Omental fat pad (tissue), 4 donors: Measurements from ENCODE around the gene MDN1. TPM values are rescaled to one million over a fixed set of nuclear protein-coding genes. Genes with fewer than 3 reads are reported as not detected.
A peak's percentile ranks its signal among the peaks of the same experiment; 100 is the strongest.

Source experiments
- ATAC-seq: fragments of 150-250 bp; one replicate; pipeline ENCODE4 v1.9.1; 2016; ENCODE audit warnings: mild to moderate bottlenecking, moderate library complexity; ENCODE audit not compliant: low FRiP score
- DNase-seq: peaks from one replicate; pipeline ENCODE4 v3.0.0-alpha.2; 2019; ENCODE audit warnings: low spot score
- total RNA-seq, 4 donors: library from RNA; depleted of rRNA; stranded (reverse); fragments of >200 nt; gene quantifications; one replicate each; pipeline ENCODE4 v1.1.0, GENCODE V29; 2016
- TF ChIP-seq, protein P1 (sequence below), 3 donors: fragments of 450-650 bp; IDR thresholded peaks; one replicate each; pipeline ENCODE4 v1.5.1; 2016 to 2017; ENCODE audit warnings: antibody characterized with exemption in 3 of 3, mild to moderate bottlenecking in 3 of 3, moderate library complexity in 2 of 3

Gene MDN1
- total RNA-seq, 4 donors from 2014 or later: 21.6 to 58.5 (median 33.3) TPM

DNA sequence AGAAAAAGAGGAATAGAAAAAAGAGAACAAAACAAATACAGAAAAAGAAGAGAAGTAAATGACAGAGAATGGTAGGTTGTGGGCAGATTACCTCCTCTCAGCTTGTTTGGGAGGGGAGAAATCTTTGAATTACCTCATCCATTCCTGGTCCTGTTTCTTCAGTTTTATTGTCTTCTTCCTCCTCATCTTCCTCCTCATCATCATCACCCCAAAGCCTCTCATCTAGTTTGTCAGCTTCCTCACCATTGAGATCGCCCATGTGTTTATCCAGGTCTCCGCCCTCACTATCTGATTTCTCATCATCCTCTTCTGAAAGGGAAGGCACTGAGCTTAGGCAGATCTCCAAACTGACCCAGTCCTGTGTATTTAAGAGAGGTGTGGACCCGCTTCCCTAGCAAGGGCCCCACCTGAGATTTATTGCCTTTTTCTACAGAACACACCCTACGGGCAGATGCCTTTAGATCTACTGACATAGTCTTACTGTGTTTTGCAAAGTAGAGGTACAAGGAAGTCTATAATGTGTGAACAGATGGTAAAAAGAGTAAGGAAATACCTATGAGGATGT lies 156.9 kb downstream of the MDN1 start:
- TF ChIP-seq, protein P1, sequence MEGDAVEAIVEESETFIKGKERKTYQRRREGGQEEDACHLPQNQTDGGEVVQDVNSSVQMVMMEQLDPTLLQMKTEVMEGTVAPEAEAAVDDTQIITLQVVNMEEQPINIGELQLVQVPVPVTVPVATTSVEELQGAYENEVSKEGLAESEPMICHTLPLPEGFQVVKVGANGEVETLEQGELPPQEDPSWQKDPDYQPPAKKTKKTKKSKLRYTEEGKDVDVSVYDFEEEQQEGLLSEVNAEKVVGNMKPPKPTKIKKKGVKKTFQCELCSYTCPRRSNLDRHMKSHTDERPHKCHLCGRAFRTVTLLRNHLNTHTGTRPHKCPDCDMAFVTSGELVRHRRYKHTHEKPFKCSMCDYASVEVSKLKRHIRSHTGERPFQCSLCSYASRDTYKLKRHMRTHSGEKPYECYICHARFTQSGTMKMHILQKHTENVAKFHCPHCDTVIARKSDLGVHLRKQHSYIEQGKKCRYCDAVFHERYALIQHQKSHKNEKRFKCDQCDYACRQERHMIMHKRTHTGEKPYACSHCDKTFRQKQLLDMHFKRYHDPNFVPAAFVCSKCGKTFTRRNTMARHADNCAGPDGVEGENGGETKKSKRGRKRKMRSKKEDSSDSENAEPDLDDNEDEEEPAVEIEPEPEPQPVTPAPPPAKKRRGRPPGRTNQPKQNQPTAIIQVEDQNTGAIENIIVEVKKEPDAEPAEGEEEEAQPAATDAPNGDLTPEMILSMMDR (IDR thresholded peaks at IDR 0.05): no peak
- DNase-seq (no peak), ATAC-seq (no peak)

DNA sequence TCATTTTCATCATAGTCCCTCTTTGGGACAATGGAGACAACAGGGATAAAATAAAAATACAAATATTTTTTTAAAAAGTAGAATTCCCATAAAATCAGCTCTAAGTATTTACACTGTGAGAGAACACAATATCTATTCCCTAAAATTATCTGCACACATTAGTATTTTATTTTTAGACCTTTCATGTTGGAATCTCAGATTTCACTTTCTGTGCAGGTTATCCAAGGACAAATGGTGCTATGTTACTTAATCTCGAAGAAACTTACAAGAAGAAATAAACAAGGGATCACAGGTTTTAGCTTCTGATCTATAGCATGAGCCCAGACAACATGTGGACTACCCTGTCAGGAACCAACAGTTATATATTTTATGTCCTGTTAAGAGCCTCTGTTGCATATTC lies 158.0 kb downstream of the MDN1 start:
- TF ChIP-seq, protein P1 (IDR thresholded peaks at IDR 0.05): no peak
- no peak for ATAC-seq

DNA sequence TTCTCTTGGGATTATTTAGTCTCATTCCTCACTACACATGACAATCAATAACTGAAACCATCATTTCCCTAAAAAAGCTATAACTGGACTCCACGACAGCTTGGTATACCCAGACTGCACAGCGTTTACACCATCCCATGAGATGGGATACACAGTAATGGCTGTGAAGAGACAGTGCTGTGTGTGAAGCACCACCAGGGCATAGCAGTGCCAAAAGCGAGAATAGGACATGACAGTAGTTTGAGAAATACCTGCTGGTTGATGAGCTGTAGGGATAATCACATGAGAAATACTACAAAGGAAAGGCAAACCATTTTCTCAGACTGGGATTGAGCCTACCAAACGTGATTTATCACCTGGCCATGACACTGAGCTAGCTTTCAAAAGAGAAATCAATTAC lies 158.6 kb downstream of the MDN1 start:
- ATAC-seq: no peak
- no peak for DNase-seq
- TF ChIP-seq, protein P1 (IDR thresholded peaks at IDR 0.05): no peak

More for the DNA sequence above, 158.0 kb downstream of the MDN1 start:
- DNase-seq: no peak

DNA sequence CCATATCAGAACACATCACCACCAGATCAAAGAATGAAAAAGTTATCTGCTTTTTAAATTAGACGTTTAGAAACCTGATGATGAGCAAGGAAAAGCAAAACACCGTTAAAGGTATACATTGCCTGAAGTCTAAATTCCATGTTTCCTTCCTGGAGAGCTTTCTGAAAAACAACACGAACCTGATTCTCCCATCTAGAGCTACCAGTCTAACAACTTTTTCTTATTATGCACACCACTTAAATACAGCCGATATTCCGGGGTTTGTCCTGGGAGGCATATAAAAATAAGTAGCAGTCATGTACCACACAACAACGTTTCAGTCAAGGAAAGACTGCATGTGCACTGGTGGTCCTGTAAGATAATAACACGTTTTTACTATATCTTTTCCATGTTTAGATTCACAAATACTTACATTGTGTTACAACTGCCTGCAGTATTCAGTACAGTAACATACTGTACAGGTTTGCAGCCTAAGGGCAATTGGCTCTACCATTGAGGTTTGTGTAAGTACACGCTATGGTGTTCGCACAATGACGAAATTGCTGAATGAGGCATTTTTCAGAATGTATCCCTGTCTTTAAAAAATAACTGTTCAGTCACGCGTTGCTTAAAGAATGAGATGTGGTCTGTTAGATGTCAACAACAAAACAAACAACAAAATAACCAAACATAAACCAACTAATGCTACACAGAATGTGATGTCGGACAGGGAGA lies 162.0 kb downstream of the MDN1 start:
- no peak for ATAC-seq
- TF ChIP-seq, protein P1 (IDR thresholded peaks at IDR 0.05): no peak
- no peak for DNase-seq

DNA sequence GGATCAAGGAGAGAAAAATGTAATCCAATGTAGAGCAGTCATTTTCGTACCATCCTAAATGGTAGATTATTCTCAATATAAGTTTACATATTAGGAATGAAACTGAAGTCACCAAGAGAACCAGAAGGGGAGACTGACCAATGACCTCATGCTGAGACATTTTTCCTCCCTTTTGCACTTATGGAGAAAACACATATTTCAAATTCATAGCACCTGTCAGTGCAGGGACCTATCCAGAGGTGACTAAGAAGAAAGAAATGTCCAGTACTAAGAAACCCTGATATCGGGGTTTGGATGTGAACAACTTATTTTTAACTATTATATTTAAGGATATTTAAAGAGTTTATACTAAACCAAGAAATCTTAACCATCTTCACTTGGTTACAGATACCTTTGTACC lies 164.5 kb downstream of the MDN1 start:
- TF ChIP-seq, protein P1 (IDR thresholded peaks at IDR 0.05): no peak
- peak; percentile 44 for ATAC-seq
- no peak for DNase-seq

DNA sequence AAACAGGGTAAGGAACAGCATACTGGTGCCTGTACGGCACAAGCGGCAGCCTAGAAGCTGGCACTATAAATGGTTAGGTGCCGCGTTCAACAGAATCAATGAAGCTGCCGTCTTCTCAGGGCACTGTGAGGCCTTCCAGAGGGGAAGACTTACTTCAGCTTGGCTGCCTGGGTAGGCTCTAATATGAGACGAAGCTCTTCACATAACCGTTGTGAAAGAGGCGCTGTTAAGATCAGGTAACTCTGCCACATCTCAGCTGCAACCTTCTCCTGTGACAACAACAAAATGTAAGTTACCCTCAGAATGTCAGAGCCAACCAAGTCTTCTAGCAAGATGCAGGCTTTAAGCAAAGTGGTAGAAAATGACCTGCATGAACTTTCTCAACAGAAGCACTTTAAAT lies 169.0 kb downstream of the MDN1 start:
- no peak for DNase-seq
- ATAC-seq: no peak
- TF ChIP-seq, protein P1 (IDR thresholded peaks at IDR 0.05): no peak

DNA sequence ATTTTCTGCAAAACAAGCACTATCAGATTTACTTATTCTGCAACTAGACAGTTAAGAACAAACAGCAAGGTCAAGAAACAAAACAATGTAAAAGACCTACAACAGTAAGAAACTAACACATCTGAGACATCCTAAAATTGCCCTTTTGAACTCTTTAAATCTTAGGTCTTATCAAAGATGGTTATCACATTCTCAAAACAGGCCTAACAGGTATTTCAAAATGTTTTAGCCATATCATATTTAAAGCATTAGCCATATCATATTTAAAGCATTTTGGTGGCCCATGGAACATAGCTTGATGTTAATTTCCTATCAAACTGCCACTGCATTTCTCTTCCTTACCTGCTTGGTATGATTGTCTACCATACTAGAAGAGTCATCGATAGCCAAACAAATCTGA lies 169.9 kb downstream of the MDN1 start:
- TF ChIP-seq, protein P1 (IDR thresholded peaks at IDR 0.05): no peak
- ATAC-seq: no peak
- no peak for DNase-seq
